Calu3 (cell line): ENCODE results near the gene SPG11. TPM values are rescaled to one million over a fixed set of nuclear protein-coding genes. Genes with fewer than 3 reads are reported as not detected.

ENCODE experiments used
- BruUV-seq: library from RNA; stranded (reverse); fragments of 400-500 nt; replicated peaks from 2 replicates; lab custom pipeline; 2021; lab: Mats Ljungman, UMichigan
- CTCF ChIA-PET: fragments of 300-600 bp; sonication (Branson Sonifier 250); formaldehyde crosslinking; loops from one replicate; lab custom pipeline; 2022; ENCODE audit warnings: antibody characterized with exemption; lab: Charles Lee
- DNase-seq: peaks from one replicate; pipeline ENCODE4 v3.0.0; 2022
- H3K27ac Mint-ChIP-seq: one replicate; pipeline ENCODE4 v1.8.0; 2022; ENCODE audit warnings: mixed read lengths; ENCODE audit not compliant: unreplicated experiment
- H3K27me3 Mint-ChIP-seq: one replicate; pipeline ENCODE4 v1.8.0; 2022; ENCODE audit warnings: mixed read lengths; ENCODE audit not compliant: unreplicated experiment
- H3K36me3 Mint-ChIP-seq: one replicate; pipeline ENCODE4 v1.8.0; 2022; ENCODE audit warnings: mild to moderate bottlenecking, moderate library complexity, mixed read lengths; ENCODE audit not compliant: insufficient read depth, unreplicated experiment
- H3K4me1 Mint-ChIP-seq: one replicate; pipeline ENCODE4 v1.8.0; 2022; ENCODE audit warnings: mild to moderate bottlenecking, low read depth, mixed read lengths; ENCODE audit not compliant: unreplicated experiment
- H3K4me3 Mint-ChIP-seq: one replicate; pipeline ENCODE4 v1.8.0; 2022; ENCODE audit warnings: mild to moderate bottlenecking, low read depth, moderate library complexity, mixed read lengths; ENCODE audit not compliant: unreplicated experiment
- H3K9me3 Mint-ChIP-seq: one replicate; pipeline ENCODE4 v1.8.0; 2022; ENCODE audit warnings: low read depth, mixed read lengths; ENCODE audit not compliant: unreplicated experiment
- intact Hi-C: fragments of 100-400 bp; cut with micrococcal nuclease; formaldehyde crosslinking; loops from one replicate; pipeline ENCODE4 v1.10.0; 2022; ENCODE audit not compliant: unreplicated experiment
- total RNA-seq: library from RNA; stranded (reverse); gene quantifications from 2 replicates; pipeline ENCODE4 v1.2.3, GENCODE V29; 2022
- TF ChIP-seq, protein P1 (sequence below): fragments of 200-600 bp; IDR thresholded peaks from one replicate; pipeline ENCODE4 v1.8.0; 2022; ENCODE audit warnings: antibody characterized with exemption; ENCODE audit not compliant: unreplicated experiment

The SPG11 gene
- total RNA-seq, 1 experiment from 2014 or later = 36.6 TPM

DNA sequence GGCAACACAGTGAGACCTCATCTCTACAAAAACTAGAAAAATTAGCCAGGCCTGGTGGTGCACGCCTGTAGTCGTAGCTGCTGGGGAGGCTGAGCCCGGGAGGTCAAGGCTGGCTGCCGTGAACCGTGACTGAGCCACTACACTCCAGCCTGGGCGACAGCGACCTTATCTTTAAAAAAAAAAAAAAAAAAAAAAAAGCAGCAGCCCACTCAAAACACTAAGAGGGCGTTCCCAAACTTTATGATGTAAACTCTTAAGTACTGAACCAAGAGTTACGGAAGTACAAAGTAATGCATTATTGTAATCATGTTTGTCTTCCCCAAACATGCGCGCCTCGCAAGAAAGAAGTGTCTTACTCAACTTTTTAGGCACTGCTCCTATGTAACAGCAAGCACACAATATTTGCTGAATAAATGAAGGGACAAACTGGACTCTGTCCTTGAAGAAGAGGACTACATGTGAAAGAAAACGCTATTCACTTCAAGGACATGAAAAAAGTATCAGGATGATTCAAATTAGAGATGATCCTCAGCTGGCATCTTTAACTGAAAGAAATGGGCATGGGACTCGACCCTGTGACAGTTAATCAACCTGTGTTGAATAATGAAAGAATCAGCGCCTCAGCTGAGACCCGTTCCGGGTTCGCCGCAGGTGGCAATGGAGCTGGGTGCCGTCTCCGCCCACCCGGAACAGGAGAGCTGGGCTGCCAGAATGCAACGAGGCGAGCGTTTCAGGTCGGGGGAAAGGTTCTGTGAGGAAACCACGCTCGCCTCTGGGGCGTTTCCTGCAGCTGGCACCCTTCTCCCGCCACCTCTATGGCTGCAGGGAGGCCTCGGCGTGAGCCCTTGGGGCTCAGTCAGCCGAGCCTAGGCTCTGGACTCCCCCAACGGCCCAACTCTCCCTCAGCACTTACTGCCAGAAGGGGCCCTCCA lies 718 bp downstream of the SPG11 start:
- Mint-ChIP-seq H3K36me3 (peaks cover 11% of the 10 kb centered on the region), H3K4me1 (peaks cover 9% of the 10 kb centered on the region), H3K4me3 (peak overlapping the region; percentile 80), H3K27me3 (no peaks in the 10 kb centered on the region), H3K27ac (peak overlapping the region; percentile 44), H3K9me3 (no peaks in the 10 kb centered on the region)
- intact Hi-C loops = loop anchor here (1.0 to 2.0 kb wide), 2 partner anchors 50 to 76 kb away; no protein-coding TSS in a partner anchor
- TSS peak; percentile 61 for BruUV-seq
- DNase-seq = peak; percentile 73
- TF ChIP-seq, protein P1, sequence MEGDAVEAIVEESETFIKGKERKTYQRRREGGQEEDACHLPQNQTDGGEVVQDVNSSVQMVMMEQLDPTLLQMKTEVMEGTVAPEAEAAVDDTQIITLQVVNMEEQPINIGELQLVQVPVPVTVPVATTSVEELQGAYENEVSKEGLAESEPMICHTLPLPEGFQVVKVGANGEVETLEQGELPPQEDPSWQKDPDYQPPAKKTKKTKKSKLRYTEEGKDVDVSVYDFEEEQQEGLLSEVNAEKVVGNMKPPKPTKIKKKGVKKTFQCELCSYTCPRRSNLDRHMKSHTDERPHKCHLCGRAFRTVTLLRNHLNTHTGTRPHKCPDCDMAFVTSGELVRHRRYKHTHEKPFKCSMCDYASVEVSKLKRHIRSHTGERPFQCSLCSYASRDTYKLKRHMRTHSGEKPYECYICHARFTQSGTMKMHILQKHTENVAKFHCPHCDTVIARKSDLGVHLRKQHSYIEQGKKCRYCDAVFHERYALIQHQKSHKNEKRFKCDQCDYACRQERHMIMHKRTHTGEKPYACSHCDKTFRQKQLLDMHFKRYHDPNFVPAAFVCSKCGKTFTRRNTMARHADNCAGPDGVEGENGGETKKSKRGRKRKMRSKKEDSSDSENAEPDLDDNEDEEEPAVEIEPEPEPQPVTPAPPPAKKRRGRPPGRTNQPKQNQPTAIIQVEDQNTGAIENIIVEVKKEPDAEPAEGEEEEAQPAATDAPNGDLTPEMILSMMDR = no peak
- CTCF ChIA-PET = interaction anchor here (0.6 to 2.6 kb wide), 8 partner anchors 11 to 170 kb away, joined by 3 to 24 read pairs (median 8); partner anchors contain the start of genes B2M and PATL2

- TF ChIP-seq, protein P1 = no peak
- no peaks in the 10 kb centered on the region for H3K27me3 Mint-ChIP-seq
- no peak overlapping the region for H3K27ac Mint-ChIP-seq
- peaks cover 9% of the 10 kb centered on the region for H3K4me1 Mint-ChIP-seq
- peaks cover 13% of the 10 kb centered on the region for H3K36me3 Mint-ChIP-seq
- no TSS peak for BruUV-seq
- CTCF ChIA-PET = interaction anchor here (2.5 kb wide), 1 partner anchor 51 kb away, joined by 24 read pairs; the partner anchor contains the start of genes B2M and PATL2
- intact Hi-C loops = no loop called here
- H3K4me3 Mint-ChIP-seq = peak overlapping the region; percentile 80
- no peak for DNase-seq
- no peaks in the 10 kb centered on the region for H3K9me3 Mint-ChIP-seq
Observed at GRCh38 chr15:44661576-44661975, 1.9 kb downstream of the SPG11 start.

GRCh38 chr15:44659056-44659455 lies 4.4 kb downstream of the SPG11 start:
- peaks cover 6% of the 10 kb centered on the region for H3K4me1 Mint-ChIP-seq
- H3K27me3 Mint-ChIP-seq = no peaks in the 10 kb centered on the region
- no peak for DNase-seq
- TF ChIP-seq, protein P1 = no peak
- no peaks in the 10 kb centered on the region for H3K9me3 Mint-ChIP-seq
- H3K27ac Mint-ChIP-seq = no peak overlapping the region
- intact Hi-C loops = no loop called here
- no TSS peak for BruUV-seq
- CTCF ChIA-PET = no interaction called here
- H3K4me3 Mint-ChIP-seq = no peak overlapping the region
- peaks cover 19% of the 10 kb centered on the region for H3K36me3 Mint-ChIP-seq

GRCh38 chr15:44657378-44657777 lies 6.1 kb downstream of the SPG11 start:
- H3K36me3 Mint-ChIP-seq = peaks cover 13% of the 10 kb centered on the region
- DNase-seq = no peak
- H3K4me1 Mint-ChIP-seq = no peaks in the 10 kb centered on the region
- no TSS peak for BruUV-seq
- no peaks in the 10 kb centered on the region for H3K9me3 Mint-ChIP-seq
- no peak overlapping the region for H3K4me3 Mint-ChIP-seq
- CTCF ChIA-PET = interaction anchor here (1.1 kb wide), 1 partner anchor 59 kb away, joined by 3 read pairs; no protein-coding TSS in a partner anchor
- no peaks in the 10 kb centered on the region for H3K27me3 Mint-ChIP-seq
- TF ChIP-seq, protein P1 = no peak
- intact Hi-C loops = no loop called here
- H3K27ac Mint-ChIP-seq = no peak overlapping the region
